HK-2 (cell line): ENCODE results near the gene ZYG11B.
"Not testable (repeated sequence)": the region's sequence is repeated elsewhere in the genome, so short reads cannot be mapped to it uniquely, and the experiment has no call there.

Experiments used
- DNase-seq: peaks from one replicate; pipeline ENCODE4 v3.0.0-alpha.2; 2018; ENCODE audit not compliant: unreplicated experiment

The ZYG11B gene

DNA sequence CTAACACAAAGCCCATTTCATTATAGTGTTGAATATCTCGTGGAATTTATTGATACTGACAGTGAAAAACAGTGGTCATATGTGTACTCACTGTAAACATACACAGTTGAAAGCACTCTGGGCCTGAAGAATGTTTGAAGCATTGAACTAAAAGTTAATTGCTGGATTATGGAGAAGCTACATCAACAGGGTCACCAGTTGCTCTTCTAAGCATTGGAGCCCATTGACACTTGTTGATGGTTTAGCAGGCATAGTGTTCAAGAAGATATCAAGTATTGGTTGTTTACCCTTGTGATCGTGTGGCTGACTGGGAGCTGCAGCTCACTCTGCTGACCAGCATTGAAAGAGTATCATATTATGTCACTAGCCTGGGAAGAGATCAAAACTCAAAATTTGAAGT lies 126.6 kb downstream of the ZYG11B start:
- no peak for DNase-seq

DNA sequence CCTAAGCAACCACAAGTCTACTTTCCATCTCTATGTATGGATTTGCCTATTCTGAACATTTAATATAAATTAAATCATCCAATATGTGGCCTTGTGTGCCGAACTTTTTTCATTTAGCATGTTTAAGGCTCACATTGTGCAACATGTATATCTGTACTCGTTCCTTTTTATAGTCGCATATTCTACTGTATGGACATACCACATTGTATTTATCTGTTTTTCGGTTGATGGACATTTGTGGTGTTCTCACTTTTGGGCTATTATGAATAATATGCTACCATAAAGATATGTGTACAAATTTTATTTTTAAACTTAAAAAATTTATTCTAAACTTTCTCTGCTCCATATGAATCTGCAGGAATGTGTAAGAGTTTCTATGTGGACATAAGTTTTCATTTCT lies 129.3 kb downstream of the ZYG11B start:
- DNase-seq = no peak

GRCh38 chr1:52856026-52856425 lies 129.8 kb downstream of the ZYG11B start:
- DNase-seq = no peak

DNA sequence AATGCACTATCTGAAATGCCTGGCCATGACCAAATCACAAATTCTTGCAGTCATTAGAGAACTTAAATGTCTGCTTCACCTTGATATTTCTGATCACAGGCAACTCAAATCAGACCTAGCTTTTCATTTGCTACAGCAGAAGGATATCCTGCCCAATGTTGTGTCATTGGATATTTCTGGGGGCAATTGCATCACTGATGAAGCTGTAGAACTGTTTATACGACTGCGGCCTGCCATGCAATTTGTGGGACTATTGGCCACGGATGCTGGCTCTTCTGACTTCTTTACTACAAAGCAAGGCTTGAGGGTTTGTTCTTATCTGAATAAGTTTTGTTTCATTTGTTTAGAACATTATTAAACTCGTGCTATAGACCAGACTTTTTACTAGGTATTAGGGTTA lies 131.2 kb downstream of the ZYG11B start:
- DNase-seq = no peak

GRCh38 chr1:52862666-52863458 lies 136.6 kb downstream of the ZYG11B start:
- DNase-seq = no peak

DNA sequence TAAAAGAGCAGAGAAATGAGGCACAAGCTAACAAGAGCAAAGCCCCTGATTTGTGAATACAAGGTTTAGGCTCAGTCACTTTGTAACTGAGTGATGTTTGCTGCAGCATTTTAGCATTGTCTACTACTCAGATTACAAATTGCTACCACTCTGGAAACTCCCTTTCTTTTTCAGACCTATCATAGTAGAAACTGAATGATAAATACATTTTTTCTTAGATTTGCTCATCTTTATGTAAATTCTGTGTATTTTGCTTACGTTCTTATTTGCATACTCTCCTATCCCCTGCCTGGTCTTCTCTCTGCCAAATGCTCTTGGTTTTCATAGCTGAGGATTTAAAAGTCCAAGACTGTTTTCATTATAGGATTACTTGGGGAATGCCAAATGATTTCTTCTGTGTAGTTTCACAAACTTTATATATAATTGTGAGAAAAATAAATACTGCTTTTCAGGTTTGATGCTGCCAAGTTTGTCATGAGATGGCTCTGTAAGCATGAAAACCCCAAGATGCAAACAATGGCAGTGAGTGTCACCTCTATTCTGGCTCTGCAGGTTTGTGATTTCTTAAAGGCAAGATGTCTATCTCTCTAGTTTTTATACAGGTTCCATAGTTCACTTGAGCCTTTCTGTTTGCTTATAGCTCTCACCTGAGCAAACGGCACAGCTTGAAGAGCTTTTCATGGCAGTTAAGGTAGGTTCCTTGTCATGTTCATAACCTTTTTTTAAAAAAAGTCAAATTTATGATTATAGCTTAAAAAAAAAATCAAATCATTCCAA lies 141.0 kb downstream of the ZYG11B start:
- DNase-seq = no peak

DNA sequence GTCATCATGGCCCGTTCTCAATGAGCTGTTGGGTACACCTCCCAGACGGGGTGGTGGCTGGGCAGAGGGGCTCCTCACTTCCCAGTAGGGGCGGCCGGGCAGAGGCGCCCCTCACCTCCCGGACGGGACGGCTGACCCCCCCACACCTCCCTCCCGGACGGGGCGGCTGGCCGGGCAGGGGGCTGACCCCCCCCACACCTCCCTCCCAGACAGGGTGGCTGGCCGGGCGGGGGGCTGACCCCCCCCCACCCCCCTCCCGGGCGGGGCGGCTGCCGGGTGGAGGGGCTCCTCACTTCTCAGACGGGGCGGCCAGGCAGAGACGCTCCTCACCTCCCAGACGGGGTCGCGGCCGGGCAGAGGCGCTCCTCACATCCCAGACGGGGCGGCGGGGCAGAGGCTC lies 143.5 kb downstream of the ZYG11B start:
- not testable (repeated sequence) for DNase-seq

- no peak for DNase-seq
These were observed 150.6 kb downstream of the ZYG11B start for GRCh38 chr1:52876843-52877242.
